Cerebellar cortex (tissue), 1 donor: Measurements from ENCODE around the gene MALL.
"Not testable (repeated sequence)": the region's sequence is repeated elsewhere in the genome, so short reads cannot be mapped to it uniquely, and the experiment has no call there.

Source experiments
- DNase-seq: peaks from one replicate; pipeline ENCODE4 v3.0.0-alpha.2; 2015; ENCODE audit warnings: low spot score

MALL gene

DNA sequence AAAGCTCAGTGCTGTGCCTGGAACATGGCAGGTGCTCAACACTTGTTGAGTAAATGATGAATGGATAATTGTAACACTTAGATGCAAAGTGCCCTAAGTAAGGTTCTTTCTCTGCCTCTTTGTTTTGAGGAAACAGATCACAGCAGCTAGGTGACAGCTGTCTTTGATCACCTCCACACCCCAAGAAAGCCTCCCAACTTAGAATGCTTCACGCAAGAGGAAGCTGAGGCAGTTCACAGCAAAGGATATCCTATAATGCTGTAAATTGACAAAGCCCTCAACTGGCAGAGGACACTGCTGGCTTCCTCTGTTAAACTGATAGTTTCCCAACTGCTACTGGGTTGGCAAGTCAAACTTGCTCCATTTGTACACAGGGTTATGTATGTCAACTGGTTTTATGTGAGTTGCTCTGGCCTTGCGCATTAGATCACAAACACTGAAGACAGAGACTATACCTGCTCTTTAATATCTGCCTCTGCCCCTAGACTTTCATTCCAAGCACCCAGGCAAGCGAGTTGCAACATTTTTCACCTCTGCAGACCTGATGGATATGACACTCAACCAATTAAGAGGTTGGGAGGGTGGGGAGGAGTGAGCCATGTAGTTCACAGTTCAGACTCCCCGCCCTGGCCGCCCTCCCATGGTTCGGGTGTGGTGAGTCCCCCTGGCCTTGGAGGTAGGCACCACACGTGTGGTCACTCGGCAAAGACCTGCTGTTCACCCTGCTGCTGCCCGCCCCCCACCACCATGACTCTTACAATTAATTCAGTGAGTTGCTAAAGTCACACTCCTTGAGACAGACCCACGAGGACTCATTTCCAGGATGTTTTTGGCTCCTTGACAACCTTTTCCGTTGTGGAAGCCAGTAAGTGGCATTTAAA, 4.8 kb upstream of the MALL start:
- no peak for DNase-seq

DNA sequence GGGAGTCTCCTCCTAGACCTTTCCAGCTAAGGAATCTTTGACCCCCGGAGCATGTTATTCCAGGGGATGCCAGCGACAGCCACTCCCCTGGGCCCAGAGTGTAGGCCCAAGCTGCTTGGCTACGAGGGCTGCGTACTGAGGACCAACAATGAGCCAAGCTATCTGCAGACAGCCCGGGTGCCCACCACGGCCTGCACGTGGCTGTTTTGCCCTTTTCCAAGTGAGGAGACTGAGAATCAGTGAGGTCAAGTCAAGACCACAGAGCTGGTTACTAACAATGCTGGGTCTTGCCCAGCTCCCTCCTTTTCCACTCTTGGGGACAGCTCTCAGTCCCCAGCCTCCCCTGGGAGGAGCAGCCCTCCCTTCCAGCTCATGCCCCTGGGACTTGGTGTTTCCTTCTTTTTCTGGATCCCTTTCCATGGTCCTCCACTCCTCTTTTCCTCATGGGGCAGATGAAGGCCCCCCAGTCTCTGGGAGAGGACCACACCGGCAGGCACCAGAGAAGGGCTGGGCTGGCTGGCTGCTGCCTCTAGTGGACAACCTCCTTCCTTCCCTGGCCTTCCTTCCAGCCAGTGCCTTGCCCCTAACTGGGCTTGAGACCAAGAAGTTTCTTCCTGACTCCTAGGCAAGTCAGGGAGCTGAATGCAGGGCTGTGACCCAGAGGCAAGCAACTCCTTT, 550 bp upstream of the MALL start:
- DNase-seq = no peak

DNA sequence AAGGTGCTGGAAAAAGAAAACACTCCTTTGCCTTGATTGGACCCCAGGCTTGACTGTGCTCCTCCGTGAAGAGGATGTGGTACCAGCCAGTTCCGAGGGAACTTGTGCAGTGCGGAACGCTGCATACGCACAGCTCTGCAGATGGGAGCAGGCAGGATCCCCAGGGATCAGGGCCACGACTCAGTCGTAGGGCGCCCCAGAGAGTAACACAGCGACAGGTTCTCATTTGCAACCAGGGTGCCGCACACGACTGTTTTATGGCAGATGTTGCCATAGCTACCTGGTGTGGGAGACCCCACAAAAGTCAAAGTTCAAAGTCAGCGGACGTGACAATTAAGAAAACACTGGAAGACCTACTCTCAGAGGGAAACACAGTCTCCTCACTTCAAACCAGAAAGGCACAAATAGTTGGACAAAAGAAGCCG, 779 bp downstream of the MALL start:
- DNase-seq = no peak

DNA sequence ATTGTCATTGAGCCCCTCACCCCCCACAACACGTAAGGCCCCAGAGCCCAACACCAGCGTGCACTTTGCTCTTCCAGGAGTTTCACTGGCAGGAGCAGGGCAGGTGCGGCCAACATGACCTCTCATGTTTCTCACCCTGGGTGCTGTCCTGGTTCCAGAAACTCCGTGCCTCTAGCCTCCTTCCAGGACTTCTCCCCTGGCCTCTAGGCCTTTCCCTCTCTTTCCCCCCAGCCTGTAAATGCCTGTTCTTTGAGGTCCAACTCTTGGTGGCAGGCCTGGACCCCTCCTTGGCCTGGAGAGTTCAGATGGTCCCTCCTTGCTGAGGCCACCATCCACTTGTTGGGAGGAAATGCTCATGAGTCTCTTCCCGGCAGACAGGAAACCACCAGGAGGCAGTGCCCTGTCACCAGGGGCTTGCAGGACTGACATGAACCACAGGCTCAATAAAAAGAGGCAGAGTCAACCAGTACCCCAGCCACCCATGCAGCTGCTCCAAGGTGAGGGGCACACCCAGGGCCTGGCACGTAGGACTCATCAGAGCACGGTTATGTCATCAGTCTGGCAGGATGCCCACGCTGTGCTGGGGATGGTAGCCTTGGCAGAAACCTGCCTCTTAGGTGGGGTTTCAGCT, 1.5 kb downstream of the MALL start:
- no peak for DNase-seq

DNA sequence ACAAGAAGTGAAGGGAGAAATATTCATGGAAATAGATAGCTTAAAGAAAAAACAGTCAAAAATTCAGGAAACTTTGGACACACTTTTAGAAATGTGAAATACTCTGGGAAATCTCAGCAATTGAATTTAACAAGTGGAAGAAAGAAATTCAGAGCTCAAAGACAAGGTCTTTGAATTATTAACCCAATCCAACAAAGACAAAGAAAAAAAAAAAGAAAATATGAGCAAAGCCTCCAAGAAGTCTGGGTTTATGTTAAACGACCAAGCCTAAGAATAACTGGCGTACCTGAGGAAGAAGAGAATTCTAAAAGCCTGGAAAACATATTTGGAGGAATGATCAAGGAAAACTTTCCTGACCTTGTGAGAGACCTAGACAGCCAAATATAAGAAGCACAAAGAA, 7.3 kb downstream of the MALL start:
- DNase-seq = not testable (repeated sequence)

DNA sequence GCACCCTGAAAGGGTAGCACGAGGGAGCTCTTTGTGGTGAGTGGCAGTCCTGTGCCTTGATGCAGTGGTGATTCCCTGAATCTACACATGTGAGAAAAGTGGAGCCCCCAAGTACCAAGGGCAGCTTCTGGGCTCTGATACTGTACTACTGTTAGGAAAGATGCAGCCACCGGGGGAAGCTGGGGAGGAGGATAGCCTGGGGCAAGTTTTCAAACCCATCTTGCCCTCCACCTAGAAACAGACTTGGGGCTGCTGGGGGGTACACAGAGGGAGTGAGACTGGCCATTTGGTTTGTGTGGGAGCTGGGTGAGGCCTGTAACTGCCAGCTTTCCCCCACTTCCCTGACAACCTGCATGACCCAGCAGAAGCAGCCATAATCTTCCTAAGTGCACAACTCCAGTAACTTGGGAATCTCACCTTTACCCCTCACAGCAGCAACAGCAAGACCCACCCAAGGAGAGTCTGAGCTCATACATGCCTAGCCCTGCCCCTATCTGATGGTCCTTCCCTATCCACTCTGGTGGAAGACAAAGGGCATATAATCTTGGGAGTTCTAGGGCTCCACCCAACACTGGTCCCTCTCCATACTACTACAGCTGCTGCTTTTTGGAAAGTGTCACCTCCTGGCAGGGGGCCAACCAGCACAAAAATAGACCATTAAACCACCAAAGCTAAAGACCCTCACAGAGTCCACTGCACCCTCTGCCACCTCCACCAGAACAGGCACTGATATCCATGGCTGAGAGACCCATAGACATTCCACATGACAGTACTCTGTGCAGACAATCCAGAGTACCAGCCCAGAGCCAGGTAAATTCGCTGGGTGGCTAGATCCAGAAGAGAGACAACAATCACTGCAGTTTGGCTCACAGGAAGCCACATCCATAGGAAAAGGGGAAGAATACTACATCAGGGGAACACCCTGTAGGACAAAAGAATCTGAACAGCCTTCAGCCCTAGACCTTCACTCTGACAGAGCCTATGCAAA, 8.2 kb downstream of the MALL start:
- no peak for DNase-seq

DNA sequence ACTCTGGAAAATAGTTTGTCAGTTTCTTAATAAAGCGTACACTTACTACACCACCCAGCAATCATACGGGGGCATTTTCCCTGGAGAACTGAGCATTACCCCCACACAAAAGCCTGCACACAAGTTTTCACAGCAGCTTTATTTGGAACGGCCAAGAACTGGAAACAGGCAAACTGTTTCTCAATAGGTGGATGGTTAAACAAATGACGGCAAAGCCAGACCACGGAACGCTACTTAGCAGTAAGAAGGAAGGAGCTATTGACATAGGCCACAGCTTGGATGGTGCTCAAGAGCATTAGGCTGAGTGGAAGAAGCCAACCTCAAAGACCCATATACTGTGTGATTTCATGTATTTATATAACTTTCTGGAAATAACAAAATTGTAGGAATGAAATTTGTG, 9.0 kb downstream of the MALL start:
- no peak for DNase-seq

DNA sequence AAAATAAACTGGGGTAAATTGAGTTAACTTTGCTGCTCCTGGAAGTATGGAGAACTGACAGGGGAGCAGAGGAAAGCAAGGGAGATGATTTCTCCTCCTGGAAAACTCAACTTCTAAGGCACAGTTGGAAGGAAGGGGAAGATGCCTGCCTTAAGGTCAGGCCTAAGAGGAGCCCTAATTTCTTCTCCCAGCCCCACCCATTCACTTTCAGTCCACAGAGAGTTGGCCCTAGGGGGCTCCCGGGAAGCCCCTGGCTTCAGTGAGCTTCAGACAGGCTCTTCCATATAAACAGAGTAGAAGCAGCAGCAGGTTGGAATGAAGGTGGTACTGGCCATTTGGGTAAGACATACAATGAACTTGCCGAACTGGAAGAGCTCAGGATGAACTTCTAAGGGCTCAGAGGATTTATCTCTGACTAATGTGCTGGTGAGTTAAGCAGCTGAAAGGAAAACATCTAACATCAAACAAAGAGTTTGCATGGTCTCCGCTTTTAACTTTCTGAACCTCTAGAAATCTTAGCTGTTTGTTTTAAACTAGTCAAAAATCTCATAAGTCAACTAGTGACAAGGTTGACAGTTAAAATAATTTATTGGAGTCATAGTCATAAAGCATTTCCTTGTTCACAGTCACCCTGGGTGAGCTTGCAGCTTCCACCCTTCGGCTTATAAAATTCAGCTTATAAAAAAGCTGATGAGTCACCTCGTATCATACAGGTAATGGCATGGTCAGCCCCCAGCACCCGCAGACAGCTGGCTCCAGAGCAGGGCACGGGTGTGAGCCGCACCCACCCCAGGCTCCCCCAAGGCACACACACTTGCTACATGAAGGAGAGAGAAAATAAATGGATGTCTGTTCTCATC, 9.8 kb downstream of the MALL start:
- no peak for DNase-seq

DNA sequence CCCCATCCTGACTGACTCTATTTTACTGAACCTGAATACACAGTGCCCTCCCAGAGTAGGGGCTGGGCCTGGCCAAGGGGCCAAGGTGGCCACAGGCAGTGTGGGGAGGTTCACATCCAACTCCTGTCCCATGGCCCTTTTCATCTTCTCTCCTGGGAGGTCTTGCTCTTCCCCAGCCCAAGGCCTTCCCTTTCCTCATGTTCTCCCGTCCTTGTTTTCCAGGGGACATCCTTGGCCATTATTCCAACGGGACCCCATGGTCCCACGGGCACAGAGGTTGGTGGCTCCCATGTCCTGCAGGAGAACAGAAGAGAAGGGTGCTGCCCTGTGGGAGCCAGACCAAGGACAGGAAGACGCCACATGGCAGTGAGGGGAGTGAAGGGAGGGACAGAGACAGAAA, 10.4 kb downstream of the MALL start:
- DNase-seq = no peak

DNA sequence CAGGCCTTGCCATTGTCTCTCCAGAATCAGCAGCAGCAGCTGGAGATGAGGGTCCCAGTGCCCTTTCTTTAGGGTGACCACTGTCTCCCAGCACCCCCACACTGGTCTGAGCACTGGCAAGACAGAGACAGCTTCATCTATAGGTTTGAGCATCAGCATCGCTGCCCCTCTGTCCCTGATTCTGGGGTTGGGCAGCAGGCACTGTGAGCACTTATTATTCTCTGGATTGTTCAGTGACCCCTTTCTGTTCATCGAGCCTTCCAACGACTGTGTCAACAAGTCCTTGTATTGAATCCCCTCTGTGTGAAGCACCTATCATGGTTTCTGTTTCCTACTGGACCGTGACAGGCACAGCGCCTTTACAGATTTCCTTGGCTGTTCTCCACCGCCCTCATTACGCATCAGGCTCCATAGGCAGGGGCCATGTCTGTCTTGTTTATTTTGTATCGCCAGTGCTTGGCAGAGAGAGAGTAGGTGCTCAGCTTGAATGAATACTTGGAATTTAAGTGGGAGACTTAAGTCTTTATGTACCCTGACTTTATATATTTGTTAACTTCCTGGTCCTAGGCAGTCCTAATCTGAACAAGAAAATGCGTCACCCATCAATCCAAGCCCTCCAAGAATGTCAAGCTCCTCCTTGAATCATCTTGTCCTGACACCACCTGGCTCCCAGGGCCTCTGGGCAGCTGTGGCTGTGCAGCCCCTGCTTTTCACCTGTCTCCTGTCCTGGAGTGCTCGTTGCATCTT, 11.4 kb downstream of the MALL start:
- no peak for DNase-seq

DNA sequence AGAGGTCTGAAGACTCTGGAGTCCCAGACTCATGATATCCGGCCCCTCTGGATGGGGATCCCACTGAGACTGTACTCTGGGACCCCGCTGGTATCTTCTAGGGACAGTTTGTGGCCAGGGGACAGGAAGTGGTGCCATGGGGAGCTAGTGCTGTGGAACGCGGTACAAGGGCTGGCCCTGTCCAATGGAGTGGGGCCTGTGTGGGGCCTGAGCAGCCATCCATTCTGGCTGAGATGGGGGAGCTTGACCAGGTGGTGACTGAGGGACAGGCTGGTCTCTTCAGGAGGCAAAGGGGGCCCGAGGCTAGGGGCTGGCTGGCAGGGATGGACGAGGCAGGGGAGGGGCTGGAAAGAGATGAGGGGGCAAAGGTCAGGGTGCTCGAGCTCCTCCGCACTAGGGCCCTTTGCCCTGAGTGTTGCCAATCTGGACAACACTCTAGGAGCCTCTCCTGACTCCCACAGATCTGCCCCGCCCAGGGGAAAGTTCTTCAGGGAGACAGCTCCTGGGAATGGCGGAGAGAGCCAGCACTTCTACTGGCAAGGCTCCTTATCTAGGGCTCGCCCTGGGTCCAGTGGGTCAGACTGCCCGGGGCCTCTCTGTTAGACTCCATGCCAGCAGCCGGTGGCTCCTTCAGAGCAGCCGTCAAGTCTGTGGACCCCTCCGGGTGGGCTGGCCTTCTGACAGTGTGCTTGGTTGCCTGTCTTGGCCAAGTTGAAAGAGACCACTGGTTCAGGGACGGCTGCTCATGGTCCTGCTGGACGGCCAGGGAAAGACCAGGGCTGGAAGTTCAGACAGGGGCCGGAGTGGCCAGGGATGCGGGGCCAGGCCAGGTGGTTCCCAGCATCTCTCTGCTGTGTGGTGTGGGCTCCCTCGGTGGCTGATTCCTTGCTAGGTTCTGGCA, 12.3 kb downstream of the MALL start:
- DNase-seq = no peak

DNA sequence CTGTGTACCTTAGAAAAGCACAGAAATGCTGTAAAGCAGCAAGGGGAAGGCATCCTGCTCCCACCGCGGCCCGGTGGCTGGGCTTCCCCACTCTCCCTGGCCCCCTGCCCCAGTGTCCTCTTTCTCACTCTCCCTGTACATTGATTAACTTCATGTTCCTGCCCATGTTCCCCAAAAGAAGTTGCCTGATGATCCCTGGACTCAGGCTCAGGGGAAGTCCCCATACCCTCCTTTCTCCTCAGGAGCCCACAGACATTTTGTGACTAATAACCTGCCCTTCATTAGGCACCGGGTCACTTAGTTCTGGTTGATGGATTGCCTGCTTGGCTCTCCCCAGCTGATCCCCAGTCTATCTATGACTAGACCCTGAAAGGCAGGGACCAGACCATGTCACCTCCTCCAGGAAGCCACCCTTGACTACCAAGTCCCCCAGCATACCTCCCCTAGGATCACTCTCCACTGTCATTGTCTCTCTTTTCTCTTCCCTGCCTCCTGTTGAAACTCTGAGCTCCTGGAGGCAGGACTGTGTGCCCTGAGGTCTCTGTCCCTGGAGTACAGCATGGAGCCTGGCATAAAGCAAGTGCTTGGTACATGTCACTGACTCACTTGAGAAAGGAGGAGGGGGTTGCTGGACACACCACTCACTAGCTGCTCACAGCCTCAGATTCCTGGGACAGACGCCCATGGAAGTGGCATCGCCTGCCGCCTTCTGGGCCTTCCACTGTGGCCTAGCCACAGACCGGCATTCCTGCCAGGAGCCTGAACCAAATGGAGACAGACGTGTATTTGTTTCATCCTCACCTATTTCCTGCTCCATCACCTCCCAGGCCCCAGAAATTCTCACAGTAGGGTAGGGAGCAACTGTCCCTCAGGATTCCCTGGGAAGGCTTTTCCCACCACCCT, 13.5 kb downstream of the MALL start:
- DNase-seq = peak; percentile 24

DNA sequence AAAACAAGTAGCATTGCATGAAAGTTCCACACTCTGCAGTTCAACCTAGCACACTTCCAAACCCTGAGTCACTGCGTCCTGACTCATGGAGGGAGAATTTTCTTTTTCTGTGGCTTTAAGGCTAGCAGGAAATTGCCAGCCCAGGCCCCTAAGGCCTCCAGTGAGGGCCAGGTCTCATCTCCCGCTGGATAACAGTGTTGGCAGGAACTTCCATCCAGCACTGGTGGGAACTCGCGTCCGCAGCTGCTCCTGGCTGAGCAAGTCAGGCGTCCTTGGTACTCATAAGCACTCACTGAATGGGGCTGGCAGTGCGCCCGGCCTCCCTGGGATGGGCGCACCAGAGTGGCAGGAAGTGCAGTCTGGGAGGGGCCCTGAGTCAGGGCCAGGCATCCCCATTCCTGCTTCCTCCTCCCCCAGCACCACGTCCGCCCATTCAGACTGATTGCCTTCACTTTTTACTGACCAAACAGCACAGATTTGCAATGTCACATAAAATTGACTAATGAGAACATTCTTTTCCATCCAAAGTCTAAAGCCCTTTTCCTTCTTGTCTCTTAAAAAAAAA, 14.3 kb downstream of the MALL start:
- DNase-seq = peak; percentile 76

DNA sequence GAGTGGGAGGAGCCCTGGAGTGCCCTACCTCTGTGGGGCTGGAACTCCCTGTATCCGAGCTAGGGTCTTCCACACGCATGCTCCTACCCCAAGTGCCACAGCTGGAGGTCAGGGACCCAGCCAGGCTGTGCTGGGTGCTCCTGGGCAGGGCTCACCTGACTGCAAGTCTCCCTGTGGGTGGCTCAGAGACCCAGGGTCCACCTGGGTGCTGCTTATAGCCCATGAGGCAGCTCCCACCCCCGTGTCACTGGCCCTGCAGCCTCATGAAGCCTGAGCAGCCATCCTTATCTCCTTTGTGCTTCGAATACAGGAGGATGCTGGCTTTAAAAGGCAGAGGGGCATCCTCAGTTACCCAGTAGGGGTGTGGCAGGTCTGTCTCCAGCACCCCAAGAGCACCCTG, 14.7 kb downstream of the MALL start:
- DNase-seq = not testable (repeated sequence)

DNA sequence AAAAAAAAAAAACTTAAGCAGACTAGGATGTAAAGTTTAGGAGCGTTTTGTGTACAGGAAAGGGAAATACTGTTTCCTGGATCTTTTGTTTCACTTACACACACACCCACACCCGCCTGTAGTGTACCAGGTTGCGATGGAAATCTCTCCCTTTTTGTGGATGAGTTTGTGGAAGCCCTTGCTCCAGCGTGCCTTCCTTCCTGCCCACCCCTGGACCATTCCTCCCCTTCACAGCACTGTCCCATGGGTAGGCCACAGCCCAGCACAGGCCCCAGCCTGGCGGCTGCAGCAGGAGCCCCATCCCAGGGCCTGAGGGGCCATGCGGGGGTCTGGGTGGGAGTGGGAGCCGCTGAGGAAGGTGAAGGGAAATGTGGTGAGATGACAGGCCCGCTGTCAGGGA, 15.1 kb downstream of the MALL start:
- no peak for DNase-seq

DNA sequence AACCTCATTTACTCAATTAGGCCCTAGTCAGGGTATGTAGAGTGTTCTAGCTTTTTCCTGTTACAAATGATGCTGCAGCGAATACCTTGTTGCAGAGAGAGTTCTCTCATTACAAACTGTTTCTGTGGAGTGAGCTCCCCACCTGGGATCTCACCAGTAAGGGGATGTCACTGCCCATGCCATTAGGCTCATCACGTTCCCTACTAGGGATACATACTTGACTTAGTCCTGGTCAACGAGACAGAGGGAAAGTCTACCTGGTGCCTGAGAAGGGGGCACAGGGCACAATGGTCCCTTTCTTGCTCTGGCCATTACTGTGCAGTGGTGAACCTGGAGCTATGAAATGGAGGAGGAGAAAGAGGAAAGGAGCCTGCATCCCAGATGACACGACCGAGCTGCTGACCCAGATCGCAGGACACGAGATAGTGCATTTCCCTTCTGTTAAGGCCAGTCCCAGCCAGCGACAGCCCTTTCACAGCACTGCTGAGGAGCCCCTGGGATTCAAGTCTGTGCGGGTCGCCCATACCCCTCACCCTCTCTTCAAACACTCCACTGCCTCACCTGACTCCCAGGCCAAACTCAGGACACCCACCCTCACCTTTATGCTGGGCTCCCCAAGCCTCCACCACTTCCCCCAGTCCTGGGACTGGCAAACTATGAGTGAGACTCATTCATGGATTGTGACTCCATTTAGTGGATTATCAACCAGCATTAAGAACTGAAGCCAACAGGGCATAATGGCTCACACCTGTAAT, 16.0 kb downstream of the MALL start:
- DNase-seq = no peak

DNA sequence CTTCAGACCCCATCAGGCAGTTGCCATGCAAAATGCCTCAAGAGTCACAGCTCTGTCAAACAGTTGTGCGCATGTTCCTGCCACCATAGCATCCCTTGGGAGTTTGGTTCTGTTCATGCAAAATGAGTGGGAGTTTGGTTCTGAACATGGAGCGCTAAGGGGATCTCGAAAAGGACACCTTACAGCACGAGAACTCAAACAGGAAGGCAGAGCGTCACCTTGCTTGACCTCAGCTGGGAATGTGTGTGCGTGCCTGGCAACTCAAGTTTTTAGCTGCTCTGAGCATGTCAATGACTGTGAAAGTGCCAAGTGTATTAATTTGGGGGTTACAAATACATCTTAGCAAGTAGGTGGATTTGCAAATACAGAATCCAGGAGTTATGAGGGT, 16.6 kb downstream of the MALL start:
- DNase-seq = no peak
